Spleen (tissue), 11 donors: ENCODE results near the gene MMP2. TPM values are rescaled to one million over a fixed set of nuclear protein-coding genes. Genes with fewer than 3 reads are reported as not detected.

Experiments used
- DNase-seq: peaks from one replicate; pipeline ENCODE4 v3.0.0-alpha.2; 2020
- H3K27ac ChIP-seq, 8 donors: fragments of 200-600 bp; sonication (generic) in 7 of 8; 1 replicate in 4 of 8; 2 replicates in 4 of 8; pipeline versions ENCODE4 v1.5.0 to v1.8.0; 2016 to 2021; ENCODE audit warnings: inconsistent platforms in 4 of 8, mild to moderate bottlenecking in 4 of 8, moderate library complexity in 1 of 8
- H3K27me3 ChIP-seq, 7 donors: fragments of 200-600 bp; sonication (generic) in 6 of 7; replicated peaks in 1 of 7; 1 replicate in 4 of 7; 2 replicates in 3 of 7; pipeline versions ENCODE4 v1.5.0 to v1.8.0; 2016 to 2021; ENCODE audit warnings: inconsistent platforms in 3 of 7, mild to moderate bottlenecking in 1 of 7
- H3K36me3 ChIP-seq, 6 donors: fragments of 200-600 bp; sonication (generic) in 5 of 6; 1 replicate in 4 of 6; 2 replicates in 2 of 6; pipeline versions ENCODE4 v1.5.0 to v1.8.0; 2016 to 2021; ENCODE audit warnings: inconsistent platforms in 2 of 6
- H3K4me1 ChIP-seq, 6 donors: fragments of 200-600 bp; sonication (generic) in 5 of 6; 1 replicate in 3 of 6; 2 replicates in 3 of 6; pipeline versions ENCODE4 v1.5.0 to v1.8.0; 2016 to 2021; ENCODE audit warnings: inconsistent platforms in 3 of 6
- H3K4me3 ChIP-seq, 8 donors: fragments of 200-600 bp; sonication (generic) in 7 of 8; 1 replicate in 4 of 8; 2 replicates in 4 of 8; pipeline versions ENCODE4 v1.5.0 to v1.8.0; 2016 to 2021; ENCODE audit warnings: inconsistent platforms in 4 of 8, mild to moderate bottlenecking in 4 of 8, moderate library complexity in 2 of 8
- H3K9me3 ChIP-seq, 8 donors: fragments of 200-600 bp; sonication (generic) in 7 of 8; 1 replicate in 4 of 8; 2 replicates in 4 of 8; pipeline versions ENCODE4 v1.5.0 to v1.8.0; 2016 to 2021; ENCODE audit warnings: inconsistent platforms in 4 of 8
- CTCF ChIP-seq, 11 experiments: fragments of 200-600 bp in 7 of 11; fragments of 450-650 bp in 4 of 11; sonication (generic) in 4 of 11; IDR thresholded peaks in 8 of 11; conservative IDR thresholded peaks in 3 of 11; 1 replicate in 7 of 11; 2 replicates in 4 of 11; pipeline versions ENCODE4 v1.4.0 to v1.8.0; 2016 to 2021; ENCODE audit warnings: antibody characterized with exemption in 11 of 11, inconsistent platforms in 4 of 11, mild to moderate bottlenecking in 1 of 11
- POLR2A ChIP-seq, 3 donors: fragments of 450-650 bp; IDR thresholded peaks; one replicate each; pipeline ENCODE4 v1.5.1; 2017; ENCODE audit warnings: antibody characterized with exemption in 3 of 3, mild to moderate bottlenecking in 1 of 3
- POLR2AphosphoS5 ChIP-seq, 3 donors: sonication (generic); formaldehyde crosslinking; IDR thresholded peaks; one replicate each; pipeline ENCODE4 v1.5.1; 2017; ENCODE audit warnings: antibody characterized with exemption in 3 of 3
- WGBS, 5 donors: extraction: QIAGEN DNeasy Blood & Tissue Kit in 3 of 5; methylation state at CpG; one replicate each; pipeline versions ENCODE4 v1.1.5 to v1.1.7; 2013 to 2018; 5-methylcytosine and 5-hydroxymethylcytosine counted together
- intact Hi-C: fragments of 100-400 bp; cut with DNase I; formaldehyde crosslinking; loops from one replicate; pipeline ENCODE4 v1.15.0; 2023; ENCODE audit warnings: low total_unique reads
- polyA plus RNA-seq, 3 donors: library from polyadenylated mRNA; stranded (reverse); fragments of 200-250 nt; gene quantifications; one replicate each; pipeline ENCODE4 v1.2.1, GENCODE V29; 2013
- total RNA-seq, 7 donors: library from RNA; depleted of rRNA in 3 of 7; stranded (reverse); fragments of >200 nt in 3 of 7; fragmentation: NEBNext Ultra II Directional in 4 of 7; extraction: Animal tissue kit (Norgen Biotek cat#: 25700) in 4 of 7; gene quantifications; one replicate each; pipeline versions ENCODE4 v1.1.0 to v1.2.1, GENCODE V29; 2016 to 2021
- donor health status: healthy with polysubstance abuse.
- donor health status: DM: no; HTN: no; CAD: no; lungs with moderate emphysema.
- donor health status: DM: no; HTN: no; CAD: no.
- donor health status: Bipolar disorder and iron deficiency.
- donor health status: healthy.
- donor health status: DM: no; HTN: no; CAD: no.
- donor health status: DM: yes; HTN: yes; CAD: no.

MMP2 gene
- total and polyA plus RNA-seq, 10 donors: 5.0 to 162 (median 51.3) TPM

DNA sequence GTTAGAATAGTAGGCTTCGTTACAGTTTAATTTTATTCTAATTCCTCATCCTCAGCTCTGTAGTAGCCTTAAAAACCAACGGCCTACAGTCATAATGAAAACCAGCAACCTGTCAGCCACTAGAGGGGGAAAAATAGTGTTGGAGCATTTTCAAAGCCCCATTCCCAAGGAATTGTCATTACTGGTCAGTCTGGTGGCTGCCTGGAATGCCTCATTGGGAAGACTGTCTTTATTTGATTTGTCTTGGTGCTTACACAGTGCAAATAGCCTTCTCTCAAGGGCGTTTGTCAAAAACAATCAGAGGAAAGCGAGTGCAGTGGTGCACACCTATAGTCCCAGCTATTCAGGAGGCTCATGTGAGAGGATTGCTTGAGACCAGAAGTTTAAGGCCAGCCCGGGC, 34.6 kb downstream of the MMP2 start:
- Histone ChIP-seq H3K36me3 (peaks cover 0 to 5% (median 0%) of the 10 kb centered on the region in 6 donors), H3K27ac (no peak overlapping the region), H3K9me3 (peaks cover 0 to 17% (median 15%) of the 10 kb centered on the region in 8 donors), H3K4me3 (no peak overlapping the region), H3K27me3 (peaks cover 0 to 30% (median 5%) of the 10 kb centered on the region in 7 donors), H3K4me1 (peaks cover 0 to 30% (median 2%) of the 10 kb centered on the region in 6 donors)
- WGBS, 5 donors: 72 to 87% (median 85%) methylated on average over 5 of the region's 5 CpGs
- intact Hi-C loops: no loop called here
- no peak for TF ChIP-seq CTCF (IDR thresholded peaks at IDR 0.05 in 8 of 11, conservative IDR thresholded peaks at IDR 0.05 in 3 of 11)
- TF ChIP-seq POLR2AphosphoS5 (IDR thresholded peaks at IDR 0.05): no peak
- TF ChIP-seq POLR2A (IDR thresholded peaks at IDR 0.05): no peak
- no peak for DNase-seq

GRCh38 chr16:55515111-55515510, 36.1 kb downstream of the MMP2 start:
- Histone ChIP-seq H3K4me1 (peaks cover 0 to 16% (median 0%) of the 10 kb centered on the region in 6 donors), H3K36me3 (peaks cover 0 to 5% (median 0%) of the 10 kb centered on the region in 6 donors), H3K4me3 (no peak overlapping the region), H3K9me3 (peaks cover 0 to 17% (median 15%) of the 10 kb centered on the region in 8 donors), H3K27me3 (peaks cover 0 to 15% (median 0%) of the 10 kb centered on the region in 7 donors), H3K27ac (no peak overlapping the region)
- intact Hi-C loops: no loop called here
- 79 to 98% (median 95%) methylated on average over 1 of the region's 1 CpG for WGBS, 5 donors
- TF ChIP-seq CTCF (IDR thresholded peaks at IDR 0.05 in 8 of 11, conservative IDR thresholded peaks at IDR 0.05 in 3 of 11) (no peak), POLR2AphosphoS5 (IDR thresholded peaks at IDR 0.05) (no peak), POLR2A (IDR thresholded peaks at IDR 0.05) (no peak)
- DNase-seq: no peak

GRCh38 chr16:55521792-55522191, 42.8 kb downstream of the MMP2 start:
- intact Hi-C loops: no loop called here
- peaks cover 0 to 20% (median 16%) of the 10 kb centered on the region in 8 donors for H3K9me3 ChIP-seq
- TF ChIP-seq POLR2A (IDR thresholded peaks at IDR 0.05) (no peak), POLR2AphosphoS5 (IDR thresholded peaks at IDR 0.05) (no peak), CTCF (IDR thresholded peaks at IDR 0.05 in 8 of 11, conservative IDR thresholded peaks at IDR 0.05 in 3 of 11) (no peak)
- H3K36me3 ChIP-seq: no peaks in the 10 kb centered on the region
- no peak overlapping the region for H3K4me3 ChIP-seq
- H3K27ac ChIP-seq: no peak overlapping the region
- no peaks in the 10 kb centered on the region for H3K27me3 ChIP-seq
- no peak for DNase-seq
- 0 to 53% (median 49%) methylated on average over 1 of the region's 1 CpG for WGBS, 5 donors
- no peaks in the 10 kb centered on the region for H3K4me1 ChIP-seq

DNA sequence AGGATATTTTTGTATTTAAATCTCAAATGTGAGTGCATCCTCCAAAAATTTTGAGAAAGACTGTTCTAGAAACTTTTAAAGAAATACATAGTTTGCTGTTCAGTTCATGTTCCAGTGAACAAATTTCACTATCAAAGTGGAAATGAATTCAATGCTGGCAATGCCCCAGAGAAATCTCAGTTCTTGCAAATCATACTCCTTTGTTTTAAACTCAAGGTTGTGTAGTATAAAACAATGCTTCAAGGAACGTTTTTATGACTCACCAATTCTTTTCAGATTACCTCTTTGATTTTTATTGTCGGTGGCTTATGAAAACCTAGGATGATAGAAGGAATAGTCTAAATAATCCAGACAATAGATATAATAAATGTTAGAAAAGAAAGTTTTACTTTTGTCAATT, 47.4 kb downstream of the MMP2 start:
- no peak overlapping the region for H3K4me3 ChIP-seq
- no peak for TF ChIP-seq CTCF (IDR thresholded peaks at IDR 0.05 in 8 of 11, conservative IDR thresholded peaks at IDR 0.05 in 3 of 11)
- TF ChIP-seq POLR2AphosphoS5 (IDR thresholded peaks at IDR 0.05): no peak
- TF ChIP-seq POLR2A (IDR thresholded peaks at IDR 0.05): no peak
- intact Hi-C loops: no loop called here
- H3K36me3 ChIP-seq: peaks cover 0 to 22% (median 0%) of the 10 kb centered on the region in 6 donors
- H3K27ac ChIP-seq: no peak overlapping the region
- H3K4me1 ChIP-seq: peaks cover 0 to 5% (median 0%) of the 10 kb centered on the region in 6 donors
- no peak for DNase-seq
- peaks cover 0 to 13% (median 11%) of the 10 kb centered on the region in 8 donors for H3K9me3 ChIP-seq
- 50 to 74% (median 60%) methylated on average over 2 of the region's 2 CpGs for WGBS, 5 donors
- H3K27me3 ChIP-seq: no peaks in the 10 kb centered on the region
